Lower leg skin (tissue), 3 donors: Measurements from ENCODE around the gene HOXA7.

Source experiments
- CTCF ChIP-seq, 3 donors: fragments of 450-650 bp; IDR thresholded peaks; one replicate each; pipeline ENCODE4 v1.5.1; 2016; ENCODE audit warnings: antibody characterized with exemption in 3 of 3, mild to moderate bottlenecking in 3 of 3, moderate library complexity in 2 of 3
- POLR2A ChIP-seq, 2 donors: fragments of 450-650 bp; IDR thresholded peaks; one replicate each; pipeline ENCODE4 v1.6.1; 2016 to 2017; ENCODE audit warnings: antibody characterized with exemption in 2 of 2, mild to moderate bottlenecking in 1 of 2, moderate library complexity in 1 of 2

- TF ChIP-seq POLR2A (IDR thresholded peaks at IDR 0.05) (no peak), CTCF (IDR thresholded peaks at IDR 0.05) (no peak)
These were observed 27.3 kb upstream of the HOXA7 start for GRCh38 chr7:27183682-27184336.
